Measurements from ENCODE around the gene SLC7A6. TPM values are rescaled to one million over a fixed set of nuclear protein-coding genes. Genes with fewer than 3 reads are reported as not detected.

The SLC7A6 gene
- total RNA-seq, 2 donors from 2014 or later = 43.6 to 47.2 TPM

DNA sequence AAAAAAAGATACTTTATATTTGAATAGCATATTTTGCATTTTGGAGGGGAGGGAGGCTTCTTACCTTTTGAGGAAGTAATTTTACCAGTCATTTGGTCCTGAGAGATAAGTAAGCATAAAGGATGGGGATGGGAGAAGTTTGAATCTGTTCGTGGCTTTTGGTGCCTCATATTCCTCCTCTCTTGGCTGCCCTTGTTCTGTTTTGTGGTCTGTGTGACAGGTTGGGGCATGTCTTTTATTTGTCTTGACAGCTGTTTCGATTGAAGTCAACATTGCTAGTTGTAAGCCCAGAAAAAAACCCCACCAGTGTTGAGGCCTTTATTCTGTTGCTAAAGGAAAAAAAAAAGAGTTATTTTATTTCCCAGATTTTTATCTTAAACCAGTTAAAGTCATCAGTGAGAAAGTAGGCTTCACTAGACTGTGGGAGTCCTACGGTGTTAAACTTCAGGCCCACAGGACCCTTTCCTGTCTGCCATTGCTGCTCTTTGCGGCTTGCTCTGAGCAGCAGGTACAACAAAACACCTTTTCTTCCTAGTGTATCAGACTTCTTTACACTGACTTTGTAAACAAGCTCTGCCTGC, 11.4 kb downstream of the SLC7A6 start:
- no peaks in the 10 kb centered on the region for H3K27me3 Mint-ChIP-seq (ENCODE audit: insufficient read depth)
- peaks cover 12% of the 10 kb centered on the region for H3K4me1 ChIP-seq (ENCODE audit: control insufficient read depth, insufficient read depth, low read length)
- peaks cover 43% of the 10 kb centered on the region for H3K36me3 Mint-ChIP-seq (ENCODE audit: low read depth)
- no peak for TF ChIP-seq CTCF (conservative IDR thresholded peaks at IDR 0.05)
- H3K9me3 ChIP-seq (ENCODE audit: control insufficient read depth, low read length) = no peaks in the 10 kb centered on the region
- no peak overlapping the region for H3K9ac ChIP-seq (ENCODE audit: extremely low read depth, low read length, poor library complexity, severe bottlenecking)
- WGBS, 2 experiments (ENCODE audit: insufficient coverage in 1 of 2, insufficient read length in 1 of 2) = 92 to 97% methylated on average over 2 to 4 of the region's 4 CpGs
- H3K36me3 ChIP-seq (ENCODE audit: control insufficient read depth, insufficient read depth, low read length) = peaks cover 55% of the 10 kb centered on the region
- H3K4me3 ChIP-seq (ENCODE audit: low read length) = no peak overlapping the region
- no peaks in the 10 kb centered on the region for H3K27me3 ChIP-seq (ENCODE audit: control insufficient read depth, insufficient read depth, low read length, poor library complexity, severe bottlenecking)
- no peak overlapping the region for H3K4me3 Mint-ChIP-seq
- peak overlapping the region; percentile 14 for H3K27ac Mint-ChIP-seq
- peaks cover 1% of the 10 kb centered on the region for H3K9me3 Mint-ChIP-seq
- peaks cover 23% of the 10 kb centered on the region for H3K4me1 Mint-ChIP-seq
- H3K27ac ChIP-seq (ENCODE audit: low read depth, low read length) = peak overlapping the region; percentile 38
- no peak for DNase-seq

DNA sequence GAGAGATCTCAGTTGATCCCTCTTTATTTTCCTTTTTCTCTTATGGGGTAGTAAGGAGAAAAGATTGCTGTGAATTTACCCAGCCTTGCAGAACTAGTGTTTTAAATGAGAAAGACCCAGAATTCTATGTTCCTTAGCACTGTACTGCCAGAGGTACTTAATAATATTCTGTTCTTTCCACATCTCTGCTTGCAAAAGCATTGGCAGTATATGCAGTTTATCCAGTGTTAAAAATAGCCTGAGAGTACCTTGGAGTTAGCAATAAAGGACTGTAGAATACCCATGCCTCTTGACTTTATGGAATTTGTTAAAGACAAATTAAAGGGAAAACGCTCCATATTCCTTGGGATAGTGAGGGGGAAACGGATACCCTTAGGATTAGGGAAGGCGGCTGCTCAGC, 11.9 kb downstream of the SLC7A6 start:
- H3K36me3 ChIP-seq (ENCODE audit: control insufficient read depth, insufficient read depth, low read length) = peaks cover 56% of the 10 kb centered on the region
- peak overlapping the region; percentile 38 for H3K27ac ChIP-seq (ENCODE audit: low read depth, low read length)
- H3K9ac ChIP-seq (ENCODE audit: extremely low read depth, low read length, poor library complexity, severe bottlenecking) = no peak overlapping the region
- no peak for TF ChIP-seq CTCF (conservative IDR thresholded peaks at IDR 0.05)
- H3K36me3 Mint-ChIP-seq (ENCODE audit: low read depth) = peaks cover 40% of the 10 kb centered on the region
- H3K4me3 ChIP-seq (ENCODE audit: low read length) = no peak overlapping the region
- H3K27ac Mint-ChIP-seq = peak overlapping the region; percentile 14
- no peaks in the 10 kb centered on the region for H3K27me3 Mint-ChIP-seq (ENCODE audit: insufficient read depth)
- no peaks in the 10 kb centered on the region for H3K27me3 ChIP-seq (ENCODE audit: control insufficient read depth, insufficient read depth, low read length, poor library complexity, severe bottlenecking)
- H3K9me3 ChIP-seq (ENCODE audit: control insufficient read depth, low read length) = no peaks in the 10 kb centered on the region
- H3K4me3 Mint-ChIP-seq = no peak overlapping the region
- H3K4me1 Mint-ChIP-seq = peaks cover 23% of the 10 kb centered on the region
- DNase-seq = no peak
- peaks cover 12% of the 10 kb centered on the region for H3K4me1 ChIP-seq (ENCODE audit: control insufficient read depth, insufficient read depth, low read length)
- WGBS, 2 experiments (ENCODE audit: insufficient coverage in 1 of 2, insufficient read length in 1 of 2) = 87 to 100% methylated on average over 2 to 3 of the region's 3 CpGs
- H3K9me3 Mint-ChIP-seq = peaks cover 1% of the 10 kb centered on the region

DNA sequence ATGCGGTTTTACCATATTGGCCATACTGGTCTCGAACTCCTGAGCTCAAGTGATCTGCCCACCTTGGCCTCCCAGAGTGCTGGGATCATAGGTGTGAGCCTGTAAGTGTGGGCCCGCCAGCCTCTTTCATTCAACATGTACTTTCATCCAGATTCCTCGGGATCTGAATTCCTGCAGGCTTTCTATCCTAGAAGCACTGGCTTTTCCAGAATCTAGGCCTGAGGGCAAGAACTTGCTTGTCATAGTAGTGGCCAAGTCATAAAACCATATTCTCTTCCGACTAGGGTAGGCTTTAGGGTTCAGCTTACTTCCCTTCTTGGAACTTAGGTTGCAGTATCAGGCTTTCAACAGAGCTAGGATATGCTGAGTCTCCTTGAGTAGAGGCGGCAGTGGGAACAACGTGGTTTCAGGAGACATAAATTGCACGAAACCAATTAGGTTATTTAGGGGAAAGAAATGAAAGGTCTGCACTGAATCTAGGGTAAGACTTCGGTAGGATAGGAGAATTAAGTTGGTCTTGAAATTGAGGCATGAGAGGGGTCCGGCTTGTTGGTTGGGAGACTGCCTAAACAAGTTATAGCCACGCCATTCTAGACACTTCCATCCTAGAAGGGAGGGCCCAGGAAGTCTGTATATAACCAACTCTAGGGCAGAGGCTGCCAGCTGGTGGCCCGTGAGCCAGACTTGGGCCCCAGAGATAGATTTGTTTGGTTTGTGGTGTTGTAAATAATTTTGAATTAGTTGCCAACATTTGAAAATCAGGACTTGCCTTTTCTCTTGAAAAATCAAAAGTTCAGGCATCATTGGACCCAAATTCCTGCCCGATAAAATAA, 15.6 kb downstream of the SLC7A6 start:
- peaks cover 3% of the 10 kb centered on the region for H3K4me1 ChIP-seq (ENCODE audit: control insufficient read depth, insufficient read depth, low read length)
- peaks cover 1% of the 10 kb centered on the region for H3K9me3 Mint-ChIP-seq
- H3K27ac ChIP-seq (ENCODE audit: low read depth, low read length) = no peak overlapping the region
- H3K4me3 ChIP-seq (ENCODE audit: low read length) = no peak overlapping the region
- no peaks in the 10 kb centered on the region for H3K9me3 ChIP-seq (ENCODE audit: control insufficient read depth, low read length)
- DNase-seq = no peak
- TF ChIP-seq CTCF (conservative IDR thresholded peaks at IDR 0.05) = no peak
- H3K27me3 ChIP-seq (ENCODE audit: control insufficient read depth, insufficient read depth, low read length, poor library complexity, severe bottlenecking) = no peaks in the 10 kb centered on the region
- H3K36me3 Mint-ChIP-seq (ENCODE audit: low read depth) = peaks cover 34% of the 10 kb centered on the region
- H3K27ac Mint-ChIP-seq = no peak overlapping the region
- WGBS, 2 experiments (ENCODE audit: insufficient coverage in 1 of 2, insufficient read length in 1 of 2) = 91 to 97% methylated on average over 11 to 13 of the region's 13 CpGs
- no peak overlapping the region for H3K4me3 Mint-ChIP-seq
- H3K36me3 ChIP-seq (ENCODE audit: control insufficient read depth, insufficient read depth, low read length) = peaks cover 66% of the 10 kb centered on the region
- no peaks in the 10 kb centered on the region for H3K27me3 Mint-ChIP-seq (ENCODE audit: insufficient read depth)
- no peak overlapping the region for H3K9ac ChIP-seq (ENCODE audit: extremely low read depth, low read length, poor library complexity, severe bottlenecking)
- H3K4me1 Mint-ChIP-seq = peaks cover 25% of the 10 kb centered on the region
